Spleen (tissue), 11 donors: ENCODE data around the gene CTNNA1. TPM values are rescaled to one million over a fixed set of nuclear protein-coding genes. Genes with fewer than 3 reads are reported as not detected.

ENCODE experiments used
- DNase-seq: peaks from one replicate; pipeline ENCODE4 v3.0.0-alpha.2; 2020
- H3K27ac ChIP-seq, 8 donors: fragments of 200-600 bp; sonication (generic) in 7 of 8; 1 replicate in 4 of 8; 2 replicates in 4 of 8; pipeline versions ENCODE4 v1.5.0 to v1.8.0; 2016 to 2021; ENCODE audit warnings: inconsistent platforms in 4 of 8, mild to moderate bottlenecking in 4 of 8, moderate library complexity in 1 of 8
- H3K27me3 ChIP-seq, 7 donors: fragments of 200-600 bp; sonication (generic) in 6 of 7; replicated peaks in 1 of 7; 1 replicate in 4 of 7; 2 replicates in 3 of 7; pipeline versions ENCODE4 v1.5.0 to v1.8.0; 2016 to 2021; ENCODE audit warnings: inconsistent platforms in 3 of 7, mild to moderate bottlenecking in 1 of 7
- H3K36me3 ChIP-seq, 6 donors: fragments of 200-600 bp; sonication (generic) in 5 of 6; 1 replicate in 4 of 6; 2 replicates in 2 of 6; pipeline versions ENCODE4 v1.5.0 to v1.8.0; 2016 to 2021; ENCODE audit warnings: inconsistent platforms in 2 of 6
- H3K4me1 ChIP-seq, 6 donors: fragments of 200-600 bp; sonication (generic) in 5 of 6; 1 replicate in 3 of 6; 2 replicates in 3 of 6; pipeline versions ENCODE4 v1.5.0 to v1.8.0; 2016 to 2021; ENCODE audit warnings: inconsistent platforms in 3 of 6
- H3K4me3 ChIP-seq, 8 donors: fragments of 200-600 bp; sonication (generic) in 7 of 8; 1 replicate in 4 of 8; 2 replicates in 4 of 8; pipeline versions ENCODE4 v1.5.0 to v1.8.0; 2016 to 2021; ENCODE audit warnings: inconsistent platforms in 4 of 8, mild to moderate bottlenecking in 4 of 8, moderate library complexity in 2 of 8
- H3K9me3 ChIP-seq, 8 donors: fragments of 200-600 bp; sonication (generic) in 7 of 8; 1 replicate in 4 of 8; 2 replicates in 4 of 8; pipeline versions ENCODE4 v1.5.0 to v1.8.0; 2016 to 2021; ENCODE audit warnings: inconsistent platforms in 4 of 8
- CTCF ChIP-seq, 11 experiments: fragments of 200-600 bp in 7 of 11; fragments of 450-650 bp in 4 of 11; sonication (generic) in 4 of 11; IDR thresholded peaks in 8 of 11; conservative IDR thresholded peaks in 3 of 11; 1 replicate in 7 of 11; 2 replicates in 4 of 11; pipeline versions ENCODE4 v1.4.0 to v1.8.0; 2016 to 2021; ENCODE audit warnings: antibody characterized with exemption in 11 of 11, inconsistent platforms in 4 of 11, mild to moderate bottlenecking in 1 of 11
- POLR2A ChIP-seq, 3 donors: fragments of 450-650 bp; IDR thresholded peaks; one replicate each; pipeline ENCODE4 v1.5.1; 2017; ENCODE audit warnings: antibody characterized with exemption in 3 of 3, mild to moderate bottlenecking in 1 of 3
- POLR2AphosphoS5 ChIP-seq, 3 donors: sonication (generic); formaldehyde crosslinking; IDR thresholded peaks; one replicate each; pipeline ENCODE4 v1.5.1; 2017; ENCODE audit warnings: antibody characterized with exemption in 3 of 3
- WGBS, 5 donors: extraction: QIAGEN DNeasy Blood & Tissue Kit in 3 of 5; methylation state at CpG; one replicate each; pipeline versions ENCODE4 v1.1.5 to v1.1.7; 2013 to 2018; 5-methylcytosine and 5-hydroxymethylcytosine counted together
- intact Hi-C: fragments of 100-400 bp; cut with DNase I; formaldehyde crosslinking; loops from one replicate; pipeline ENCODE4 v1.15.0; 2023; ENCODE audit warnings: low total_unique reads
- polyA plus RNA-seq, 3 donors: library from polyadenylated mRNA; stranded (reverse); fragments of 200-250 nt; gene quantifications; one replicate each; pipeline ENCODE4 v1.2.1, GENCODE V29; 2013
- total RNA-seq, 7 donors: library from RNA; depleted of rRNA in 3 of 7; stranded (reverse); fragments of >200 nt in 3 of 7; fragmentation: NEBNext Ultra II Directional in 4 of 7; extraction: Animal tissue kit (Norgen Biotek cat#: 25700) in 4 of 7; gene quantifications; one replicate each; pipeline versions ENCODE4 v1.1.0 to v1.2.1, GENCODE V29; 2016 to 2021
- donor health status: healthy with polysubstance abuse.
- donor health status: DM: no; HTN: no; CAD: no; lungs with moderate emphysema.
- donor health status: DM: no; HTN: no; CAD: no.
- donor health status: Bipolar disorder and iron deficiency.
- donor health status: healthy.
- donor health status: DM: no; HTN: no; CAD: no.
- donor health status: DM: yes; HTN: yes; CAD: no.

Gene CTNNA1
- total and polyA plus RNA-seq, 10 donors, result 26.7 to 313 (median 186) TPM

DNA sequence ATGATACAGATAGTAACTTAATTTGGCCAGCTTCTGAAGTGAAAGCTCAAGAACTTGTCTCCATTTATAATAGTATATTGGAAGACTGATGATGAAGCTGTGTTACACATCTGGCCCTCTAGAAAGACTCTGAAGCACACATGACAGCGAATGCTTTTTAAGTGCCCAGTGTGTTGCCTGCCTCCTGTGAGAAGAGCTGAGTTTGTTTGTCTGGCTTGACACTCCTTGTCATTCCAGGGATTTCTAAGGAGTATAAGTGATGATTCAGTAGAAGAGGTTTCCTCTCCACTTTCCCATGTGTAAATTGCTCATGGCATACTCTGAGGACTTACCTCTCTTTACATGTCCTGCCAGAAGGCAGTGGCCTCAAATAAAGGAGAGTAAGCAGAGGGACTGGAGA, 152.3 kb downstream of the CTNNA1 start:
- TF ChIP-seq CTCF (IDR thresholded peaks at IDR 0.05 in 8 of 11, conservative IDR thresholded peaks at IDR 0.05 in 3 of 11) (no peak), POLR2A (IDR thresholded peaks at IDR 0.05) (no peak), POLR2AphosphoS5 (IDR thresholded peaks at IDR 0.05) (no peak)
- H3K27me3 ChIP-seq, result no peaks in the 10 kb centered on the region
- DNase-seq, result no peak
- H3K36me3 ChIP-seq, result peaks cover 0 to 86% (median 15%) of the 10 kb centered on the region in 6 donors
- 94 to 100% (median 97%) methylated on average over 1 of the region's 1 CpG for WGBS, 5 donors
- H3K27ac ChIP-seq, result no peak overlapping the region
- intact Hi-C loops, result no loop called here
- H3K4me3 ChIP-seq, result no peak overlapping the region
- H3K4me1 ChIP-seq, result peaks cover 0 to 22% (median 0%) of the 10 kb centered on the region in 6 donors
- no peaks in the 10 kb centered on the region for H3K9me3 ChIP-seq

- Histone ChIP-seq H3K27me3 (no peaks in the 10 kb centered on the region), H3K36me3 (peaks cover 0 to 74% (median 14%) of the 10 kb centered on the region in 6 donors), H3K27ac (no peak overlapping the region), H3K4me1 (peaks cover 0 to 5% (median 0%) of the 10 kb centered on the region in 6 donors), H3K9me3 (no peaks in the 10 kb centered on the region), H3K4me3 (no peak overlapping the region)
- no peak for DNase-seq
- WGBS, 5 donors, result 79 to 96% (median 89%) methylated on average over 2 of the region's 2 CpGs
- TF ChIP-seq CTCF (IDR thresholded peaks at IDR 0.05 in 8 of 11, conservative IDR thresholded peaks at IDR 0.05 in 3 of 11) (no peak), POLR2A (IDR thresholded peaks at IDR 0.05) (no peak), POLR2AphosphoS5 (IDR thresholded peaks at IDR 0.05) (no peak)
- intact Hi-C loops, result no loop called here
Observed at GRCh38 chr5:138909734-138910133, 156.5 kb downstream of the CTNNA1 start.

DNA sequence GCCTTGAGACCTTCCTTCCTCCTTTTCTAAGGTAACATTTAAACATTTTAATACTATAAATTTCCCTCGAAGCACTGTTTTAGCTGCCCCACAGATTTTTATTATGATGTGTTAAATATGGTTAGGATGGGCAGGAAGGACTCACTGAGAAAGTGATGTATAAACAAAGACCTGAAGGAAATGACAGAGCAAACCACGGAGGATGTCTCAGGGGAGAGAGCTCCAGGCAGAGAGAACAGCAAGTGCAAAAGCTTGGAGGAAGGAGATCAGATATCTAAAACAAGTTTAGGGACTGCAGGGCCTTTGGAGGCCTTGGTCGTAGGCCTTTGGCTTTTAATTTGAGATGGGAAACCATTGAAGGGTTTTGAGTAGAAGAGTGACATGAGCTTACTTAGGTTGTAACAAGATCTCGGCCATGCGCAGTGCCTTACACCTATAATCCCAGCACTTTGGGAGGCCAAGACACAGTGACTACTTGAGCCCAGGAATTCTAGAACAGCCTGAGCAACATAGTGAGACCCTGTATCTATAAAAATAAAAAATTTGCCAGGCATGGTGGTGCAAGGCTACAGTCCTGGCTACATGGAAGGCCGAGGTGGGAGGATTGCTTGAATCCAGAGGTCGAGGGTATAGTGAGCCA, 157.4 kb downstream of the CTNNA1 start:
- 82 to 87% (median 85%) methylated on average over 7 of the region's 7 CpGs for WGBS, 5 donors
- DNase-seq, result no peak
- Histone ChIP-seq H3K27me3 (no peaks in the 10 kb centered on the region), H3K4me1 (peaks cover 0 to 5% (median 0%) of the 10 kb centered on the region in 6 donors), H3K27ac (no peak overlapping the region), H3K36me3 (peaks cover 0 to 71% (median 6%) of the 10 kb centered on the region in 6 donors), H3K9me3 (no peaks in the 10 kb centered on the region), H3K4me3 (no peak overlapping the region)
- no peak for TF ChIP-seq POLR2A (IDR thresholded peaks at IDR 0.05)
- intact Hi-C loops, result no loop called here

- peaks cover 0 to 64% (median 4%) of the 10 kb centered on the region in 6 donors for H3K36me3 ChIP-seq
- H3K27me3 ChIP-seq, result no peaks in the 10 kb centered on the region
- H3K4me1 ChIP-seq, result peaks cover 0 to 5% (median 0%) of the 10 kb centered on the region in 6 donors
- H3K9me3 ChIP-seq, result no peaks in the 10 kb centered on the region
- no peak for DNase-seq
- no peak overlapping the region for H3K4me3 ChIP-seq
- intact Hi-C loops, result no loop called here
- H3K27ac ChIP-seq, result no peak overlapping the region
- TF ChIP-seq CTCF (IDR thresholded peaks at IDR 0.05 in 8 of 11, conservative IDR thresholded peaks at IDR 0.05 in 3 of 11), result no peak
- TF ChIP-seq POLR2A (IDR thresholded peaks at IDR 0.05), result no peak
- no peak for TF ChIP-seq POLR2AphosphoS5 (IDR thresholded peaks at IDR 0.05)
Observed at GRCh38 chr5:138911441-138911840, 158.2 kb downstream of the CTNNA1 start.
